SK-N-MC (cell line): ENCODE measurements around the gene CEP104.

ENCODE experiments used
- EZH2 ChIP-seq: fragments of 200-600 bp; sonication (generic); IDR thresholded peaks from one replicate; pipeline ENCODE4 v1.6.1; 2017; ENCODE audit warnings: antibody characterized with exemption
- FOXP2 ChIP-seq: optimal IDR thresholded peaks from 2 replicates; pipeline ENCODE3; 2011; ENCODE audit warnings: mild to moderate bottlenecking, moderate library complexity; ENCODE audit not compliant: insufficient read depth; ENCODE audit errors: extremely low read length, control extremely low read depth
- POLR2AphosphoS5 ChIP-seq: IDR thresholded peaks from 2 replicates; pipeline ENCODE4 v1.6.1; 2012; ENCODE audit warnings: mild to moderate bottlenecking, low read depth, low read length, borderline replicate concordance

DNA sequence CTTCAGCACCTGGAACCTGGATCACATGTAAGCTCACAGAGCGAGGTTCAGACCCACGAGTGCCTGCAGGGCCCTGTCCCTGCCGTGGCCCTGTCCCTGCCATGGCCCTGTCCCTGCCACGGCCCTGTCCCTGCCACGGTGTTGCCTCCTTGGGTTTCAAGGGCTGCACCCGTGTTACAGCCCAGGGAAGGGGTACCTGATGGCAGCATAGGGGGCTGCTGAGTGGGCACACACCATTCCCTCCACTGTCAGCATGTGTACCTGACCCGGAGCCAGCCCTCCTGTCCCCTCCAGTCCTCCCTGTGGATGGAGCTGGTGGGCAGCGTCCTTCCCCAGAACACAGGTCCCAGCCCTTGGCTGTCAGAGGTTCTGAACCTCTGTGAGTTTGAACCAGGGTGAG lies 15.5 kb upstream of the CEP104 start:
- TF ChIP-seq EZH2 (no peak), POLR2AphosphoS5 (no peak), FOXP2 (no peak)
